ENCODE measurements around the gene CALB2.

- TF ChIP-seq CTCF (IDR thresholded peaks at IDR 0.05) (no peak), POLR2A (IDR thresholded peaks at IDR 0.05) (no peak)
Observed at GRCh38 chr16:71319999-71320398, 38.5 kb upstream of the CALB2 start.
